Hepatocyte (in vitro differentiated cells): ENCODE results near the gene TMPRSS2.

ENCODE experiments used
- EZH2 ChIP-seq: fragments of 200-600 bp; sonication (generic); IDR thresholded peaks from 2 replicates; pipeline ENCODE4 v1.6.1; 2016; ENCODE audit warnings: antibody characterized with exemption, mild to moderate bottlenecking, borderline replicate concordance
- EZH2phosphoT487 ChIP-seq: fragments of 200-600 bp; sonication (generic); IDR thresholded peaks from one replicate; pipeline ENCODE4 v1.6.1; 2018; ENCODE audit warnings: antibody characterized with exemption, mild to moderate bottlenecking, low read depth, moderate library complexity; ENCODE audit not compliant: unreplicated experiment, severe bottlenecking
- TF ChIP-seq, protein P1 (sequence below): fragments of 200-600 bp; sonication (generic); IDR thresholded peaks from 2 replicates; pipeline ENCODE4 v1.5.1; 2016; ENCODE audit warnings: antibody characterized with exemption, mild to moderate bottlenecking; ENCODE audit not compliant: poor library complexity

DNA sequence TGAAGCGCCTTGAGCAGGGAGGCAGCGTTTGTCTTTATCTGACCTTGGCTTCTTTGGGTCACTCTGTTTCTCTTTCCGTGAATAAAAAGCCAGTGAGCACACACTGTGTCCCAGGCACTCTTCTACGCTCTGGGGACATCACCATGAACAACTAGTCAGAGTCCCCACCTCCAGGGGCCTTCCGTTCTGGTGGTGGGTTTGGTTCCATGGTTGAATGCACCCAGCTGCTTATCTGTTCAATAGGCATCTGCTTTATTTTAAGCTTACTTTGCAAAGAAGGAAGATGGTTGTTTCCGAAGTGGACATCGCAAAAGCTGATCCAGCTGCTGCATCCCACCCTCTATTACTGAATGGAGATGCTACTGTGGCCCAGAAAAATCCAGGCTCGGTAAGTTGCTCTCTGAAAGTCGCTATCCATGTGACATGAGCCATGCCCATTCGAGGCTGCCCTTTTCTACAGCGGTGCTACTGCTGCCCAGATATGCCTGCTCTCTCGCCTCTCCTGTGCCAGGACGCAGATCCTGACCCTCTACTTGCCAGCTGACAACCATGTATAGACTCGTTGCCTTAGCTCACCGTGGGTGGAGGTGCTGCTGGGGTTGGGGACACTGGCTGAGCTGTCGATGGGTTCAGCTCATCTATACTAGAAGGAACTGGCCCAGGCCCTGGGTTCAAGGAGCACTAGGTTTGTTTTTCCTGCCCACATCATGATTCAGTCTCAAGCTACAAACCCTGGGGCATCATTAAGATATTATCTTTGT lies 76.0 kb downstream of the TMPRSS2 start:
- TF ChIP-seq, protein P1, sequence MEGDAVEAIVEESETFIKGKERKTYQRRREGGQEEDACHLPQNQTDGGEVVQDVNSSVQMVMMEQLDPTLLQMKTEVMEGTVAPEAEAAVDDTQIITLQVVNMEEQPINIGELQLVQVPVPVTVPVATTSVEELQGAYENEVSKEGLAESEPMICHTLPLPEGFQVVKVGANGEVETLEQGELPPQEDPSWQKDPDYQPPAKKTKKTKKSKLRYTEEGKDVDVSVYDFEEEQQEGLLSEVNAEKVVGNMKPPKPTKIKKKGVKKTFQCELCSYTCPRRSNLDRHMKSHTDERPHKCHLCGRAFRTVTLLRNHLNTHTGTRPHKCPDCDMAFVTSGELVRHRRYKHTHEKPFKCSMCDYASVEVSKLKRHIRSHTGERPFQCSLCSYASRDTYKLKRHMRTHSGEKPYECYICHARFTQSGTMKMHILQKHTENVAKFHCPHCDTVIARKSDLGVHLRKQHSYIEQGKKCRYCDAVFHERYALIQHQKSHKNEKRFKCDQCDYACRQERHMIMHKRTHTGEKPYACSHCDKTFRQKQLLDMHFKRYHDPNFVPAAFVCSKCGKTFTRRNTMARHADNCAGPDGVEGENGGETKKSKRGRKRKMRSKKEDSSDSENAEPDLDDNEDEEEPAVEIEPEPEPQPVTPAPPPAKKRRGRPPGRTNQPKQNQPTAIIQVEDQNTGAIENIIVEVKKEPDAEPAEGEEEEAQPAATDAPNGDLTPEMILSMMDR, result no peak
- TF ChIP-seq EZH2 (no peak), EZH2phosphoT487 (no peak)
